Dendritic cell treated with granulocyte-macrophage colony-stimulating factor and Interleukin-4, amounts not matched to agents 40 ng/mL and 50 ng/mL, for 4 days (primary cell): ENCODE measurements around the gene CRTAC1.

Experiments
- H3K27ac Mint-ChIP-seq: one replicate; pipeline ENCODE4 v1.8.0; 2022; ENCODE audit warnings: mild to moderate bottlenecking, mixed read lengths
- H3K27me3 Mint-ChIP-seq: one replicate; pipeline ENCODE4 v1.8.0; 2022; ENCODE audit warnings: mild to moderate bottlenecking, mixed read lengths
- H3K36me3 Mint-ChIP-seq: one replicate; pipeline ENCODE4 v1.8.0; 2022; ENCODE audit warnings: low read depth, mixed read lengths
- H3K4me1 Mint-ChIP-seq: one replicate; pipeline ENCODE4 v1.8.0; 2022; ENCODE audit warnings: low read depth, mixed read lengths
- H3K4me3 Mint-ChIP-seq: one replicate; pipeline ENCODE4 v1.8.0; 2022; ENCODE audit warnings: mild to moderate bottlenecking, moderate library complexity, mixed read lengths
- H3K9me3 Mint-ChIP-seq: one replicate; pipeline ENCODE4 v1.8.0; 2022; ENCODE audit warnings: mixed read lengths
- intact Hi-C: fragments of 100-400 bp; cut with micrococcal nuclease; formaldehyde crosslinking; loops from one replicate; pipeline ENCODE4 v1.15.0; 2022

Gene CRTAC1

DNA sequence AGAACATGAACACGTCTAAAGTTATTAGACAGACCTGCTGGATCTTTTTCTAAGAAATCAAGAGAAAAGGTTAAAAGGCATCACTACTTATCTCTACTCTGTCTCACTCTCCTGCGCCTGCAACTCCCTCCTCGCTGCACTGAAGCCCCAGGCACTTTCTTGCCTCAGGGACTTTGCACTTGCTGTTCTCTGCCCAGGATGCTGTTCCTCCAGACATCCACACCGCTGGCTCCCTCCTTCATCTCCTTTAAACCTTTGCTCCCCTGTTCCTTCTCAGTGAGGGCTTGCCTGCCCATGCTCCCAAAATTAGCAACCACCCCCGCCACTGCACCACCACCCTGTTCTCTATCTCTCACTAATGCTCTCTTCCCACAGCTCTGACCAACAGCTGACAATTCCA, 93.4 kb downstream of the CRTAC1 start:
- intact Hi-C loops = no loop called here

DNA sequence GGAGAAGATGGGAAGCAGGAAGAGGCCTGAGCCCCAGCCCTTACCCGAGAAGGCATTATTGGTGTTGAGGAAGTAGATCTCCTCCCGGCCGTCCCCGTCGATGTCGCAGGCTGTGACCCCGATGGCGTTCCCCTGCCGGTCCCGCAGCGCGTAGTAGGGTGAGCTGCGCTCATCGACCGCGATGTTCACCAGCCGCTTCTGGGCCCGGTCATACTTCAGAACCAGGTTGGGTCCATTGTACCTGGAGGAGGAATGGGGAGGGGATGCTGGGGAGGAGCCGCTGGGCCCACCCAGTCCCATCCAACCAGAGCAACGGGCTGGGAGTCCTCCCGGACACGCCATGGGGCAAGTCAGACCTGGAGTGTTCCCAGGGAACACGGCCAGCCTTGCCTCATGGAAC, 94.3 kb downstream of the CRTAC1 start:
- Mint-ChIP-seq H3K27me3 (peaks cover 15% of the 10 kb centered on the region), H3K9me3 (no peaks in the 10 kb centered on the region), H3K36me3 (no peaks in the 10 kb centered on the region), H3K27ac (no peak overlapping the region), H3K4me3 (no peak overlapping the region), H3K4me1 (no peaks in the 10 kb centered on the region)
- intact Hi-C loops = no loop called here

More for the DNA sequence above, 93.4 kb downstream of the CRTAC1 start:
- no peaks in the 10 kb centered on the region for H3K9me3 Mint-ChIP-seq
- no peaks in the 10 kb centered on the region for H3K4me1 Mint-ChIP-seq
- H3K4me3 Mint-ChIP-seq = no peak overlapping the region
- peaks cover 22% of the 10 kb centered on the region for H3K27me3 Mint-ChIP-seq
- no peak overlapping the region for H3K27ac Mint-ChIP-seq
- H3K36me3 Mint-ChIP-seq = no peaks in the 10 kb centered on the region

DNA sequence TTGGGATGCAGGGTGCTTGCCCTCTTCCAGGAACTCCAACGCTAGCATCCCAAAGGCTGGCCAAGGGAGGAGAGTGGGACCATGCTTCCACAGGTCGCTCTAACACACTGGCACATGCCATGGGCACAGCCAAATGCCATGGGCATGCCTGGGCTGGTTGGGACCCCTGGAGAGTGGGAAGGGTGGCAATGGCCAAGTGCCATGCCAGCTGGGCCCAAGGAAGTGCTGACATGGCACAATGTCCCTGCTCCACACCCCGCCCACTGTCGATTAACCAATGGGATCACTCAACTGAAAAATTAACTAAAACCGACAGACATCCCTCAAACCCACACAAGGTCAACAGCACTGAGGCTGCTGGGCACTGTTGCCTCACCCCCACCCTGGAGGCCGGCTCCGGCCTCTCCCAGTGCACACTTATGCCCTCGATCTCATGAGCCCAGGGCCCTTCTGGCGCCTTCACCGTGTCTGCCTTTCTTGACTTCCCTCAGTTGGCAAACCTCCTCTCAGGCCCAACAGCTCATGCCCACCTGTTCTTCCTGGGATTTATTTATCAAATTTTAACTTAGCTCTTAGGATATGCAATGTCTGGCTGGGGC, 97.4 kb downstream of the CRTAC1 start:
- H3K27ac Mint-ChIP-seq = no peak overlapping the region
- no peak overlapping the region for H3K4me3 Mint-ChIP-seq
- H3K9me3 Mint-ChIP-seq = no peaks in the 10 kb centered on the region
- no peaks in the 10 kb centered on the region for H3K36me3 Mint-ChIP-seq
- H3K27me3 Mint-ChIP-seq = peaks cover 18% of the 10 kb centered on the region
- intact Hi-C loops = no loop called here
- no peaks in the 10 kb centered on the region for H3K4me1 Mint-ChIP-seq

DNA sequence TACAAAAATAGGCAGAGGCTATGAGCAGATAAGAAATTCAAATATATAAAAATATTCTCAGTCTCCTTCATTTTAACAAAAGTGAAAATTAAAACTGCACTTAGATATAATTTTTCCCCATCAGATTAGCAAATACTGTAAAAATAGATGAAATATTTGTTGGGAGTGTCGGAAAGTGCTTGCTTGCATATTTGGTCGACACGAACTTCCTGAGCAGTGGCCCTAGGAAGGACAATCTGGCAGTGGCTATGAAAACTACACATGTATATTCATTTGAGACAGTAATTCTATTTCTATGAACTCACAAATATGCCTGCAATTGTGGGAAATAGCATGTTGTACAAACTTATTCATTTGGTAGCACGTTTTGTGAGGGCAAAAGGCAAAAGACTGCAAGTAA, 99.4 kb downstream of the CRTAC1 start:
- no peak overlapping the region for H3K4me3 Mint-ChIP-seq
- peaks cover 21% of the 10 kb centered on the region for H3K27me3 Mint-ChIP-seq
- H3K27ac Mint-ChIP-seq = no peak overlapping the region
- H3K4me1 Mint-ChIP-seq = no peaks in the 10 kb centered on the region
- intact Hi-C loops = no loop called here
- H3K9me3 Mint-ChIP-seq = no peaks in the 10 kb centered on the region
- H3K36me3 Mint-ChIP-seq = no peaks in the 10 kb centered on the region

DNA sequence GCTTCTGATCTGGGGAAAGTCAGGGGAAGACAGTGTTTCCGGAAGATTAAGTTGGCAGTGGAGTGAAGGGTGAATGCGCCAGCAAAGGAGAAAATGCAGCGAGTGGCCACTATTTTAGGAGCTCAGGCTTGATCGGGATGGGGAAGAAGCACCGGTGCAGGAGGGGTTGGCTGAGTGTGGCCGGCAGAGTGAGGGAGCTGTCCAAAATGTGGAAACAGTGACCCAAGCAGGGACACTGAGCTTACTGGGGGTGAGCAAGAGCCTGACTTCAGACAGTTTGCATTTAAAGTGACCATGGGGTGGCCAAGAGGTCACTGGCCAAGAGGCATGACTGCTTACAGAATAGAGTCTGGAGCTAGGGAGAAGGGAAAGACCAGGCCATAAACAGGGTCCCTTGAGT, 101.5 kb downstream of the CRTAC1 start:
- H3K27me3 Mint-ChIP-seq = peaks cover 21% of the 10 kb centered on the region
- no peaks in the 10 kb centered on the region for H3K4me1 Mint-ChIP-seq
- intact Hi-C loops = no loop called here
- H3K27ac Mint-ChIP-seq = no peak overlapping the region
- H3K4me3 Mint-ChIP-seq = no peak overlapping the region
- no peaks in the 10 kb centered on the region for H3K36me3 Mint-ChIP-seq
- H3K9me3 Mint-ChIP-seq = no peaks in the 10 kb centered on the region

DNA sequence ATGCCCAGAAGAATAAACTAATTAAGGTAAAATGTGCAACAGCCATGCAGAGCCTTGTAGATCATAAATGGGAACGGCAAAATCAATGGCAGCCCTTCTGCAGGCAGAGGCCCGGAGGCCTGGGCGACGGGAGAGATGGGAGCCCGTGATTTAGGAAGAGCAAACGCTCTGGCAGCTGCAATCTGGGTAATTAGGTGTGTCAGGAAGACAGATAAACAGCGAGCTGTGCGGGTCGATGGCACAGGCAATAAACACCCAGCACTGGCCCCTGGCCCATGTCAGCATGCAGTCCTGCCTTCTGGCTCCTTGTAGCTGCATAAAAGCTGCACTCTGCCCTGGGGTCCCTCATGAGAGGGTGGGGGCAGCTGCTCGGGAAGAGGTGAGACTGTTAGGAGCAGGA, 102.8 kb downstream of the CRTAC1 start:
- Mint-ChIP-seq H3K4me1 (no peaks in the 10 kb centered on the region), H3K27me3 (peaks cover 23% of the 10 kb centered on the region), H3K36me3 (no peaks in the 10 kb centered on the region), H3K27ac (no peak overlapping the region), H3K4me3 (no peak overlapping the region), H3K9me3 (no peaks in the 10 kb centered on the region)
- intact Hi-C loops = no loop called here

DNA sequence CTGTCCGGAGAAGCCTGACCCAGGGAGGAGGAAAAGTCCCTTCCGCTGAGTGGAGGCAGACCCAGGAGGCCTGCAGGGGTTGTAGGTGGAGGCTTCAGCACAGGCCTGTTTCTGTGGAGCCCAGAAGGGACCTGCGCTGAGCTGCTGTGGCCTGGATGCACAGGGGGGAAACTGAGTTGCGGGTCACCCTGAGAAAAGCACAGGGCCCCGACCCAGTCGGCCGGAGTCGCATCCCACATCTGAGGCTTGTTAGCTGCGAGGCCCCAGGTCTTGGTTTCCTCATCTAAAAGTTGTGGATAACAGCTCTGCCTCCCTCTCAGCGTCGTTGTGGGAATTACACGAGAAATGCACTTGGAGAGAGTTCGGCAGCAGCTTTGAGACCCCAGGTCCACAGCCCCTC, 104.4 kb downstream of the CRTAC1 start:
- Mint-ChIP-seq H3K36me3 (no peaks in the 10 kb centered on the region), H3K27me3 (peaks cover 24% of the 10 kb centered on the region)

DNA sequence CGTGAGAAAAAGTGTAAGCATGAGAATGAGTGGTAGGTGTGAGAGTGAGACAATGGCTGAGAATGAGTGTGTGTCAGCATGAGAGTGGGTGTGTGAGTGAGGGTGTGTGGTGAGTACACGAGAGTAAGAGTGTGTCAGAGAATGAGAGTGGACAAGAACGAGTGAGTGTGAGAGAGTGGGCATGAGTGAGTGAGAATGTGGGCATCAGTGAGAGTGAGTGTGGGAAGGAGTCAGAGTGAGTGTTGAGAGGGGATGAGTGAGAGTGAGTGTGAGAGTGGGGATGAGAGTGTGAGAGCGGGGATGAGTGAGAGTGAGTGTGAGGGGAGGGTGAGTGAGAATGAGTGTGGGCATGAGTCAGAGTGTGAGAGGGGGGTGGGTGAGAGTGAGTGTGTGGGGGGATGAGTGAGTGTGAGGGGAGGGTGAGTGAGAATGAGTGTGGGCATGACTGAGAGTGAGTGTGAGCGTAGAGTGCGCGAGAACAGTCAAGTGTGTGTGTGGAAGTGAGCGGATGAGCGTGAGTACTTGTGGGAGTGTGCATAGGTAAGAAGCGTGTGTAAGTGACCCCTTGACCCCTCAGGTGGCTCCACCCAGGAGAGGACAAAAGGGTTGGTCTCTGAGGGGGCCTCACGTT, 105.0 kb downstream of the CRTAC1 start:
- Mint-ChIP-seq H3K4me3 (no peak overlapping the region), H3K9me3 (no peaks in the 10 kb centered on the region), H3K27me3 (peaks cover 26% of the 10 kb centered on the region), H3K4me1 (no peaks in the 10 kb centered on the region), H3K36me3 (no peaks in the 10 kb centered on the region), H3K27ac (no peak overlapping the region)
- intact Hi-C loops = no loop called here

More for the DNA sequence above, 104.4 kb downstream of the CRTAC1 start:
- Mint-ChIP-seq H3K4me1 (no peaks in the 10 kb centered on the region), H3K4me3 (no peak overlapping the region), H3K9me3 (no peaks in the 10 kb centered on the region), H3K27ac (no peak overlapping the region)
- intact Hi-C loops = no loop called here

DNA sequence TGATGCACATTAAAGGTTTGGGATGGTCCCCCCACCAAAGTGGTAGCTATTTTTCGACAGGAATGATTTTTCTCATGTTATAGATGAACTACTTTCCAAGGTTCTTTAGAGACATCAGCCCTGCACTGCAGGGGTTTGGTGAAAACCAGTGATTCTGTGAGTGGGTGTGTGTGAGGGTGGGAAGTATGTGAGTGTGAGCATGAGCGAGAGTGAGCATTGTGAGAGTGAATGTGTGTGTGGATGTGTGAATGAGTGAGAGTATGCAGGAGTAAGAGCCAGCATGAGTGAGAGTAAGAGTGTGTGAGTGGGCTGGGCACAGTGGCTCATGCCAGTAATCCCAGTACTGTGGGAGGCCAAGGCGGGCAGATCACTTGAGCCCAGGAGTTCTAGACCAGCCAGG, 105.7 kb downstream of the CRTAC1 start:
- H3K27me3 Mint-ChIP-seq = peaks cover 26% of the 10 kb centered on the region
- no peaks in the 10 kb centered on the region for H3K4me1 Mint-ChIP-seq
- no peak overlapping the region for H3K4me3 Mint-ChIP-seq
- no peaks in the 10 kb centered on the region for H3K9me3 Mint-ChIP-seq
- no peak overlapping the region for H3K27ac Mint-ChIP-seq
- intact Hi-C loops = no loop called here
- no peaks in the 10 kb centered on the region for H3K36me3 Mint-ChIP-seq

DNA sequence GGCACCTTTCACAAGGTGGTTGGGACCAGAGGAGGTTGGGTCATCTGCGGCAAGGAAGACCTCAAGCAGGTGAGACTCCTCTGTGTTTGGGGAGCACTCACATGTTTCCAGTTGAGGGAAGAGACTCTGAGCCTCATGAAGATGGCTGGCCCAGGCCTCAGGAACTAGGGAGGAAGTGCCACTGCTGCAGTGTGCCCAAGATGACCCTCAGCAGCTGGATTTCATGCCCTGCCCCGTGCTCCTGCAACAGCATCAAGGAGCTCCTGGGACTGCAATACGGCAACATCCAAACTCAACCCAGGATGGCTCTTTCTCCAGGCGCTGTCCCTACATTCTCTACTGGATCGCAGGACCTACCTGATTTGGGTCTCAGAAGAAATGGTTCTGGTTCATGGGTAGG, 106.9 kb downstream of the CRTAC1 start:
- Mint-ChIP-seq H3K4me1 (no peaks in the 10 kb centered on the region), H3K9me3 (no peaks in the 10 kb centered on the region), H3K4me3 (no peak overlapping the region), H3K27ac (no peak overlapping the region), H3K27me3 (peaks cover 24% of the 10 kb centered on the region), H3K36me3 (no peaks in the 10 kb centered on the region)
- intact Hi-C loops = no loop called here

DNA sequence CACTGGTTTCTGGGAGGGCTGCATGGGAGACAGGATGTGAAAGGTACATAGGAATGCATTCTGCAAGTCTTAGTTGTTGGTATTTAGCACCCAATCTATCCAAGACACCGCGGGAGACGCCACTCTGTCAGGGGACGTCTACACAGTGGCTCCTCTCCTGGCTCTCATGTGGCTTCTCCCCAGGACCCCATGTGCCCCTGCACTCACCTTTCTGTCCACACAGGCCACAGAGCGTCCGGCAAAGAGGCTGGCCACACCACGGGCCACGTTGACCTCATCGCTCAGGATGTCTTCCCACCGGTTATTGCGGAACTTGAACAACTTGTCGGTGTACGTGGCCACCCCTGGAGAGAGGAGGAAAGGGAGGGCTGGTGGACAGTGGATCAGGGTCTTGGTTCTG, 107.4 kb downstream of the CRTAC1 start:
- Mint-ChIP-seq H3K27ac (no peak overlapping the region), H3K27me3 (peaks cover 26% of the 10 kb centered on the region), H3K36me3 (no peaks in the 10 kb centered on the region), H3K4me3 (no peak overlapping the region), H3K9me3 (no peaks in the 10 kb centered on the region), H3K4me1 (no peaks in the 10 kb centered on the region)
- intact Hi-C loops = no loop called here

DNA sequence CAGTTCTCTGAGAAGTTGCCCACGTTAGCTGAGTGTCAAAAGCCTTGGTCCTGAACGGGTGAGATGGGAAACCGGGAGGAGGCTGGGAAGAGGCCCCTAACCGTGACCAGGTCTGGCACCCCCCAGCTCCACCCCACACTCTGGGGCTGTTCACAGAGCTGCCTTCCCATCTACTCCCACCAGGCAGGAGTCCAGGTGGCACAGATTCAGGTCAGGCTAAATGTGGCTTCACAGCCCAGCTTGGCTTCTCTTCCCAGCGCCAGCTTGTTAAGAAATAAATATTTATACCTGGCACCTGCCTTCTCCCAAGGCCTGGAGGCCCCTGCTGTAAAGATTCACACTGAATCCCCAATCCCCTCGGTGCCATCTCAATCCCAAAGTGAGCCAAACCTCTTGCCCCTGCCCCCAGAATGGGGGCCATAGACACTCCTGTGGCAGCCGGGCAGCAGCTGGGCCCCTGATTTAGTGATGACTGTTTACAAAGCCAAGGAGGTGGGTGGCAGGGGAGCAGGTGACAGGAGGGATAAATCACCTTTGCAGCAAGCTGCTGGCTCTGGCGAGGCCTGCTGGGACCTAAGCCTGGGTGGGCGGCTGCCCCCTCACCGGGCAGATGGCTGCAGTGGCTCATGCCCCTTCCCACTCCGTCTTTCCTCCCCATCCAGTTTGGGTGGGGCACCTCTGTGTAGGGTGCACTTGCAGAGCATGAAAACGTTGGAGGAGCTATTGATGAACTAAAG, 108.2 kb downstream of the CRTAC1 start:
- intact Hi-C loops = no loop called here
- H3K4me3 Mint-ChIP-seq = no peak overlapping the region
- no peaks in the 10 kb centered on the region for H3K9me3 Mint-ChIP-seq
- H3K27me3 Mint-ChIP-seq = peaks cover 24% of the 10 kb centered on the region
- H3K36me3 Mint-ChIP-seq = no peaks in the 10 kb centered on the region
- H3K4me1 Mint-ChIP-seq = no peaks in the 10 kb centered on the region
- no peak overlapping the region for H3K27ac Mint-ChIP-seq

DNA sequence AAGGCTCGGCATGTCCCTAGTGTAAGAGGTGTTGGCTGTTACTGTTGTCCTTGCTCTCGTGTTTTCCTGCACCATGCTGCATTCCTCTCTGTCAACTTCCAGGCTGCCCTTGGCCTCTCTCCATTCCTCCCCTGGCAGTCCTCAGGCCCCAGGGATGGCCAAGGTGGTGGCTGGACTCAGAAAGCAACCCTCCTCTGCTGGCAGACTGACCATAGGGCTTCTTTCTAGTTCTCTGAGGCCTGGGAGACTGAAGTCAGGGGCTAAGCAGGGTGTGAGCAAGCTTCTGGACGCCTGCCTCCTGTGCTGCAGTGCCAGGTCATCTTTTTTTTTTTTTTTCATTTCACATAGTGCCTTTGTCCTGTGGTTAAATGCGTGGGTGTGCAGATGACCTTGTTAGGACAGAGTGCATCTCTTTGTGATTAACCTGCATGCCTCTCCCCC, 108.8 kb downstream of the CRTAC1 start:
- Mint-ChIP-seq H3K27me3 (peaks cover 24% of the 10 kb centered on the region), H3K36me3 (no peaks in the 10 kb centered on the region), H3K4me1 (no peaks in the 10 kb centered on the region), H3K4me3 (no peak overlapping the region), H3K9me3 (no peaks in the 10 kb centered on the region), H3K27ac (no peak overlapping the region)
- intact Hi-C loops = no loop called here

DNA sequence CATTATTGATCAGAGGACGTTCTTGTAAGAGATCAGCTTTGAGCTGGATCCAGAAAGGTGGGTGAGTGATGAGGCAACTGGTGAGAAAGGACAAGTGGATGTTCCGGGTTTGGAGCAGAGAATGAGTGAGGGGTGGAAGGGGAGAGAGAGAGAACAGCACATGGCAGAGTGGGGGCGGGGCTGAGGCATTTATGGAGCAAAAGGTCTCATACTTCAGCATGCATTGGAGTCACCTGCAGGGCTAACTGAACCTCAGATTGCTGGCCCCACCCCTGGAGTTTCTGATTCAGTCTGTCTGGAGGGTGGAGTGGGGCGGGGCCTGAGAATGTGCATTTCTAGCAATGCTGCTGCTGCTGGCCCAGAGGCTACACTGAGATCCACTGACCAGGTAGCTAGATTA, 109.6 kb downstream of the CRTAC1 start:
- H3K4me1 Mint-ChIP-seq = no peaks in the 10 kb centered on the region
- no peak overlapping the region for H3K27ac Mint-ChIP-seq
- H3K27me3 Mint-ChIP-seq = peaks cover 26% of the 10 kb centered on the region
- intact Hi-C loops = no loop called here
- H3K4me3 Mint-ChIP-seq = no peak overlapping the region
- H3K9me3 Mint-ChIP-seq = no peaks in the 10 kb centered on the region
- no peaks in the 10 kb centered on the region for H3K36me3 Mint-ChIP-seq
